Fibroblast of skin of abdomen (primary cell): Measurements from ENCODE around the gene FUCA1.
"Not testable (repeated sequence)": the region's sequence is repeated elsewhere in the genome, so short reads cannot be mapped to it uniquely, and the experiment has no call there.

ENCODE experiments used
- DNase-seq: peaks from one replicate; pipeline ENCODE4 v3.0.0-alpha.2; 2013

The FUCA1 gene

GRCh38 chr1:23895993-23896392 lies 27.9 kb upstream of the FUCA1 start:
- DNase-seq = no peak

- no peak for DNase-seq
Observed at GRCh38 chr1:23895082-23895481, 27.0 kb upstream of the FUCA1 start.

DNA sequence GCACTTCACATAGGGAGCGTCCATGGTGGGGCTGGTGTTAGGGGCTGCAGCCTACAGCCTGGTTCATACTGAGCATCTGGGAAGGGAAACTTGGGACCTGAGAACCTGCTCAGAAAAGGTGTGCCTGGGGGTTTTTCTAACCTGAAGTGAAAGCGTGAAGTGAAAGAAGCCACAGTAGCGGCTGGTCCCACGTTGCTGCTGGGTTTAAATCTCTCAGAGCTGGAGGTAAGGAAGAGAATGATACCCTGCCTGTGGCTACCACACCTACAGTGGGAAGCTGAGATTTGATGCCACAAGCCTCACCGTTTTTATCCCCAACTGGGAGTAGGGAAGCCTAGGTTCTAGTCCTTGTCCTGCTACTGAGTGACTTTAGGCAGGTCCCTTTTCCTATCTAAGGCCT lies 21.0 kb upstream of the FUCA1 start:
- DNase-seq = no peak

- no peak for DNase-seq
Observed at GRCh38 chr1:23885222-23885621, 17.1 kb upstream of the FUCA1 start.

DNA sequence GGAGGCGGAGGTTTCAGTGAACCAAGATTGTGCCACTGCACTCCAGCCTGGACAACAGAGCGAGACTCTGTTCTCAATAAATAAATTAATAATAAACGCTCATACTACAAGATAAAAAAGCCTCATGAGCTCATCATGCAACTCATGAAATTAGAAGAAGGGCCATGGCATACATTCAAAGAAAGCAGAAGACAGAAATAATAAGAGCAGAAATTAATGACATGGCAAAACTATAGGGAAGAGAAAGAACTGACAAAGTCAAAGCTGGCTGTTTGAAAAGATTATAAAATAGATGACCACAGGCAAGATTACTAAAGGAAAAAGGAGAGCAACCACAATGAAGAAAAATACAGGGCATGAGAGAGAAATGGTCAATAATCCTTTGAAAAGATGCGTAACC lies 14.7 kb upstream of the FUCA1 start:
- no peak for DNase-seq

- no peak for DNase-seq
Observed at GRCh38 chr1:23879809-23880208, 11.7 kb upstream of the FUCA1 start.

- DNase-seq = no peak
Observed at GRCh38 chr1:23878668-23879067, 10.6 kb upstream of the FUCA1 start.

DNA sequence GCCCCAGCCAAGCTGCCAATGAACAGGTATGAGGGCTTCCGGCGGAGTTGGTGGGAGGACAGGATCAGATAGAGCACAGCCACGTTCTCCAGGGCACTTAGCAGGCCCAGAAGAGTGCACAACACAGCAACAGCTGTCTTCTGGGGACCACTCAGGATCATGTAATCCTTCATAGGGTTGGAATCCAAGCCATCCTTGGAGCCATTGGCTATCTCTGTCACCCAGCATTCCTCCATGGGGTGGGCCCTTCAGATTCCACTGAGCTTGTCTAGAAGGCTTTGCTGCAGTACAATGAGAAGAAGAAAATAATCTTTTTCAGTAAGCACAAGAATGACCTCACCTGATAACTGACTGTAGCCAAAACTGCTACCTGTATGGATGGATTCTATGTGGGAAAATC lies 7.3 kb upstream of the FUCA1 start:
- no peak for DNase-seq

DNA sequence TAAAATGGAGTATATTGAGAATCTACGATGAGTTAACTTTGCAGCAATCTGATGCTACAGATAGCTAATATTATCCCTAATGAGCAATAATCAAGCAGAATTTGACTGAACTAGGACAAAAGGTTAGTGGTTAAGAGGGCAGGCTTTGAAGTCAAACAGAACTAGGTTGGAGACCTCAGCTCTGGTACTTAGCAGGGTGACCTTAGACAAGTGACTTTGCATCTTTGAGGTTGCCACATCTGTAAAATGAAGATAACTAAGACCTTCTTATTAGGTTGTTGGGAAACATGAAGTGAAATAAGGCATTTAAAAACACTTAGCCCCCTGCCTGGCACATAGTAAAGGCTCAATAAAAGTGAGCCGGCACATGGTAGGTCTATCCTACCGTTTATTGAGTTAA lies 4.3 kb upstream of the FUCA1 start:
- no peak for DNase-seq

DNA sequence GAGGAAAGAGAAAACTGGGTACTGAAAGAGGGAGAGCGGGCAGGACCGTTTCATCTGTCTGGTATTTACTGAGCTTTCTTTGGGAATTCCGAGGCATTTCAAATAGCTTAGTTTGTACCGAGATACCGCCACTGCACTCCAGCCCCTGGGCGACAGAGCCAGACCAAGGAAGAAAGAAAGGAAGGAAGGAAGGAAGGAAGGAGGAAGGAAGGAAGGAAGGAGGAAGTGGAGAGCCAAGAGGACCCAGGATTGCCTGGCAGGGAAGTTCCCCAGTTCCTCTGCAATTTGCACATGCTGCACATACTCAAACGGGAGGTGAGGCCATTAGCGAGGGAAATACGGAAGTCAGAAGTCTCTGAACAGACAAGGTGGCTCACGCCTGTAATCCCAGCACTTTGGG lies 961 bp upstream of the FUCA1 start:
- DNase-seq = no peak

- DNase-seq = no peak
Observed at GRCh38 chr1:23868557-23869016, 497 bp upstream of the FUCA1 start.

GRCh38 chr1:23867542-23867894 lies 572 bp downstream of the FUCA1 start:
- DNase-seq = no peak

DNA sequence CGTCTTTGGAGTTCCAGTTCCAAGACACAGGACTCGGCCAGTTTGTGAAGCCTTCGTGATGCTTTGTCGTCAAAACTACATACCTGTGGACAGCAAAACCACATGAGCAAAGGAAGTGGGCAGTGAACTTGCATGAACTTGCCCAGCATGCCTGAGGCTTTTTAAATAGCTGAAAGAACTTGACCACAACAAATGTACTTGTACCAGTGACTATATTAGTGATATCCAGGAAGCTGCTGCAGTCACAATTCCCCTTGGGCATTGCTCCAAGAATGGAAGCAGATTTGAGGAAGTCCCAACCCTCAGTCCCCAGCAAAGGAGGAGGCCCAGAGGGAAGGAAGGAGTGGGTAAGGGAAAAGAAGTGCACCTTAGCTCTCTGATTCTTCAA lies 2.6 kb downstream of the FUCA1 start:
- peak; percentile 33 for DNase-seq

DNA sequence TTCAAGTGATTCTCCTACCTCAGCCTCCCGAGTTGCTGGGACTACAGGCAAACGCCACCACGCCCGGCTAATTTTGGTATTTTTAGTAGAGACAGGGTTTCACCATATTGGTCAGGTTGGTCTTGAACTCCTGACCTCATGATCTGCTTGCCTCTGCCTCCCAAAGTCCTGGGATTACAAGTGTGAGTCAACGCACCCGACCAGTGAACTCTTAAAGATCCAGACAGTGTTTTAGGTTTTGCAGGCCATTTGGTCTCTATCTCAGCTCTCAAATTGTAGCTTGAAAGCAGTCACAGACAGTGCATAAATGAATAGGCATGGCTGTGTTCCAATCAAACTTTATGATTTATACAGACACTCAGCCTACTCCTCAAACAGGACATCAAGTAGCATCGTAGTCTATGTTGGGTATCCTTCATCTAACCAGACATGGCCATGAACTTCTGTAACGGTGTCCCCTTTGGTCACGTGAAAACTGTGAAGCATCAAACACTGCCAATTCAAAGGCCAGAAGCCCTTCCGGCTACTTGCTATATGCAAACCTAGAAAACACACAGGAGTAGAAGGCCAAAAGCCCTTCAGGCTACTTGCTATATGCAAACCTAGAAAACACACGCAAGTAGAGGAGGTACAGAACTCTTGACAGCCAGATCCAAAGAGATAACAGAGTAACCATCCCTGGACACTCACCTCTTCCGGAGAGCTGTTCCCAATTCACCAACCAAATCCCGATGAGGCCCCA lies 3.1 kb downstream of the FUCA1 start:
- DNase-seq = no peak

- DNase-seq = no peak
Observed at GRCh38 chr1:23862640-23863039, 5.5 kb downstream of the FUCA1 start.

DNA sequence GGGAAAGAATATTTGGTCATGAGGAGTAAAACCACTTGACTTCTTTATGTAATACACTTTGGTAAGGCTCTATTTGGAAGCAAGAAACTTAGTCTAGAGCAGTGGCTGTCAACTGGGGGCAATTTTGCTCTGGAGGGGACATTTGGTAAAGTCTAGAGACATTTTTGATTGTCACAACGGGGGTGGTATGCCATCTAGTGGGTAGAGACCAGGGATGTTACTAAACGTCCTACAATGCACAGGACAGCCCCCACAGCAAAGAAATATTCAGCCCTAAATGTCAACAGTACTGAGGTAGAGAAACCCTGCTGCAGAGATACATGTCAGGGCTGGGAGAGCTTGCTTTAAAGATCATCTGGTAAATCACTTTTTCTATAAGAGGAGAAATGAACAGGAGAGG lies 13.5 kb downstream of the FUCA1 start:
- DNase-seq = no peak

- not testable (repeated sequence) for DNase-seq
Observed at GRCh38 chr1:23853124-23853523, 15.0 kb downstream of the FUCA1 start.

DNA sequence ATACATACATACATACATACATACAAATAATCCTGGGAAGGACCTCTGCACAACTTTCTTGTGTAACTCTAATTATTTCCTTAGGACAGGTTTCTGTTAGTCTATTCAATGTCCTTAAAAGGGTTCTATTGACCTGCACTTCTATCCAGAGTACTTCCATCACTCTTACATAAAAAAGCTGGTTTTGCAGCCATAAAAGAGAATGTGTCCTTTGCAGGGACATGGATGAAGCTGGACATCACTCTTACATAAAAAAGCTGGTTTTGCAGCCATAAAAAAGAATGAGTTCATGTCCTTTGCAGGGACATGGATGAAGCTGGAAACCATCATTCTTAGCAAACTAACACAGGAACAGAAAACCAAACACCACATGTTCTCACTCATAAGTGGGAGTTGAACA lies 16.7 kb downstream of the FUCA1 start:
- not testable (repeated sequence) for DNase-seq

GRCh38 chr1:23848673-23849616 lies 19.1 kb downstream of the FUCA1 start:
- DNase-seq = no peak

GRCh38 chr1:23847482-23848095 lies 20.5 kb downstream of the FUCA1 start:
- not testable (repeated sequence) for DNase-seq

GRCh38 chr1:23845163-23845562 lies 22.9 kb downstream of the FUCA1 start:
- DNase-seq = no peak

GRCh38 chr1:23843644-23844043 lies 24.4 kb downstream of the FUCA1 start:
- no peak for DNase-seq

DNA sequence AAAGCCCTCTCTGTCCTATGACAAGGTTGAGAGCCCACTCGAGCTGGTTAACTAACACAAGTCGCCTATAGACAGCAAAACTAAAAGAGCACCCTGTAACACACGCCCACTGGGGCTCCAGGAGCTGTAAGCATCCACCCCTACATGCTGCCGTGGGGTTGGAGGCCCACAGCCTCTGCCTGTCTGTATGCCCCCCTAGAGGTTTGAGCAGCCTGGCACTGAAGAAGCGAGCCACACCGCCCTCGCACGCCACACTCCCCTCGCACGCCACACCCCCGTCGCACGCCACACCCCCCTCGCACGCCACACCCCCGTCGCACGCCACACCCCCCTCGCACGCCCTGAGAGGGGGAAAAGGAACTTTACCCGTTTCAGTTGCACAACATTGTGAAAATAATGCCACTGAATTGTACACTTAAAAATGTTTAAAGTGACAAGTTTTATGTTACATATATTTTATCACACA lies 29.7 kb downstream of the FUCA1 start:
- peak; percentile 18 for DNase-seq
